Fibroblast of lung (primary cell): ENCODE measurements around the gene PADI6.

Source experiments
- CTCF ChIP-seq, 2 donors: IDR thresholded peaks in 1 of 2; conservative IDR thresholded peaks in 1 of 2; 1 replicate in 1 of 2; 2 replicates in 1 of 2; pipeline ENCODE4 v1.5.1; 2011 to 2012; ENCODE audit warnings: low read length in 2 of 2, control low read depth in 1 of 2, inconsistent platforms in 1 of 2, low read depth in 1 of 2, mild to moderate bottlenecking in 1 of 2
- EZH2 ChIP-seq: IDR thresholded peaks from 2 replicates; pipeline ENCODE4 v1.5.1; 2012; ENCODE audit warnings: low read length, control low read depth, mild to moderate bottlenecking; ENCODE audit errors: missing control alignments

GRCh38 chr1:17420391-17420918 is 48.5 kb downstream of the PADI6 start:
- TF ChIP-seq CTCF (conservative IDR thresholded peaks at IDR 0.05 in 1 of 2, IDR thresholded peaks at IDR 0.05 in 1 of 2; ENCODE audit: low read depth in 1 of 2, low read length in 2 of 2) (no peak), EZH2 (no peak)
